ENCODE measurements around the gene CHST3.
"Not testable (repeated sequence)": the region's sequence is repeated elsewhere in the genome, so short reads cannot be mapped to it uniquely, and the experiment has no call there.

Gene CHST3

DNA sequence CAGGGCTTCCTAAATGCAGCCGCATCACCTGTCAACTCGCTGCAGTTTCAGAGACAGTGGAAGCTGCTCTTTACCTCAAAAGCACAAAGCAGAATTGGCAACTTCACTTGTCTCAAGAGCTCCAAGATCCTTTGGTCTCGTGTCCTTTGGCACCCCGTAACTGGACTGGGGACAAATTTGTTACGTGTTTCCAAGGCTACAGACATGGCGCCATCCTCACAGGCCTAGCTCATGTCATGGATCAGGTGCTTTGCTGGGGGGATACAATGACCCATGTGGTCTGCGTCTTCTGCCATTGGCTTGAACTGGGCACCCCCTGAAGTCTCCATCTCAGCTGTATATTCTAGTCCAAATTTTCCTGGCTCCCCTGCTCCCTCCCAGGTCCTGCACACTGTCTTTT, 48.6 kb downstream of the CHST3 start:
- DNase-seq, result no peak

DNA sequence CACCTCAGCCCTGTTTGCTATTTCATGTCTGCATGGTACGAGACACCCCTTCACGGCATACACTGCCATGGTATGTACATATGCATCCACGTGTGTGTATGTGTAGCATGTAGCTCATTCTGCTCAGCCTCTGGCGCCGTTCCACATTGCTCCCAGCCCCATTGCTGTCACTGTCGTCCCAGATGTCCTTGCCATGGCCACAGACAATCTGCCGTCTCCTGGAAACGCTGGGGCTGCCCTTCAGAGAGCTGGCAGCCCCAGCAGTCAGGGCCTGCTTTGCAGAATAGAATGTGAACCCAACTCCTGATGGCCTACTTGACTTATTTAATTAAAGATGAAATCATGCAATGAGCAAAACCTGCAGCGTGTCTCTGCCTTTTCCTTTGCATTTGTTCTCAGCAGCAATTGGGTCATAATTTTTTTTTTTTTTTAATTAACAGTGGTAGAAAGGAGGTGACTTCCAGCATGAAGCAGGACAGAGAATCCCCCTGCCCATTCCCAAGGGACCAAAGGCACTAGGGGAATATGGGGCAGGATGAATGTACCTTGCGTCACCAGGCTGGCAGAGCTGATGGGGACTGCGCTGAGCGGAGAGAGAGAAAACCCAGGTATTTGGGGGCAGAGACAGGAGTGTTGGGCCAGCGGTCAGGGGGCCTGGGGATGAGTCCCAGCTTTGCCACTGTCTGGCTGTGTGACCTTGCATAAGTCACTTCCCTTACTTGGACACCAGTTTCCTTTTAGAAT, 49.2 kb downstream of the CHST3 start:
- no peak for DNase-seq

DNA sequence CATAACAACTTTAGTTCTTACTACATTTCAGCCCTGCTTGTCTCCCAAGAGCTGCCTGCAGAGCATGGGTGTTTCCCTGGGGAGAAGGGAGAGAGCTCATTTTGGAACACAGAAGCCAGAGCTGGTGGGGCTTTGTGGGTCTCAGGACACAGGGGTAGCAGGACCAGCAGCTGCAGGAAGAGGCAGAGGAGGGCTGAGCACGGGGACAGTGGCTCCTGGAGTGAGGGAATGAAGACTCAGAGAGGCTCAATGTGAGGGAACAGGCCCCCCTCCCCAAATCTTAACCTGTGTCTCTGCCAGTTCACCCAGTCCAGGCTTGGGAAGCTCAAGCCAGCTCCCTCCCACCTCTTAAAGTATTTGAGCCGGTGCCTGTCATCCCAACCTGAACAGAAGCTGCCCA, 50.0 kb downstream of the CHST3 start:
- no peak for DNase-seq

DNA sequence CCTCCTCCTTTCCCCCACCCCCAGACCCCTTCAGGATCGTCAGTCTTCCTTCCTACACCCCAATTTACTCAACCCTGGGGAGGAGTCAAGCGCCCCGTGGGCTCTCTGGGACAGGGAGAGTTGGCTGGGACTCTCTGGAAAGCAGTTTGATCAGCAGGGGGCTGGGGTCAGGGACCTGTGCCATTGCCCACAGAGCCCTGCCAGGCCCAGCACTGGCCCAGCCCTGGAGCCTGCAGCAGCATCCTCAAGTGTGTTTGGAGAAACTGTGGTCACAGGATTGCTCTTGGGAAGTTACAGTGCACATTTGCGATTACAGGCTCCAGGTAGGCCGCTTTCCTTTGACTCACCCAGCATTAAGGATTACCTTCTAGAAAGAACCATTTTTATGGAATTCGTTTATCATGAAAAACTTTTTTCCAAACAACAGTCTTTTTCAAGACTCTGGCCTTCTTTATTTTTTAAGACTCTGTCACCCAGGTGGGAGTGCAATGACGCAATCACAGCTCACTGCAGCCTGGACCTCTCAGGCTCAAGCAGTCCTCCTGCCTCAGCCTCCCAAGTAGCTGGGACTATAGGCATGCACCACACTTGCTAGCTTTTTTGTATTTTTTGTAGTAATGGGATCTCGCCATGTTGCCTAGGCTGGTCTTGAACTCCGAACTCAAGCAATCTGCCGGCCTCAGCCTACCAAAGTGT, 50.7 kb downstream of the CHST3 start:
- DNase-seq, result no peak

DNA sequence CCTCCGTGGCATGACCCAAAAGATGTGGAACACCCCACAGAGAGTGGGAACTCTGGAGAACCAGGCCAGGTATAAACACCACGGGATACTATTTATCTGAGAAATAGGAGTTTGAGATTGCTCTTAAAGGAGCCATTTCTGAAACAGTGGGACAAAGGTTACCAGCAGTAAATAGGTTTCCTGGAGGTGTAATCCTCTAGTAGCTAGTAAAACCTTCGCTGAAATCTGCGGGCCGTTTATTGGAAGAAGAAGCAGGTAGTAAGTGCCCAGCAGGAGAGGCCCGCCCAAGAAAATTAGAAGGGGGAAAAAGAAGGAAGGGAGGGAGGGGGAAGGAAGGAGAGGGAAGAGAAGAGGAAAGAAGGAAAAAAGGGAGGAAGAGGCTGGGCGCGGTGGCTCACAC, 51.6 kb downstream of the CHST3 start:
- no peak for DNase-seq

DNA sequence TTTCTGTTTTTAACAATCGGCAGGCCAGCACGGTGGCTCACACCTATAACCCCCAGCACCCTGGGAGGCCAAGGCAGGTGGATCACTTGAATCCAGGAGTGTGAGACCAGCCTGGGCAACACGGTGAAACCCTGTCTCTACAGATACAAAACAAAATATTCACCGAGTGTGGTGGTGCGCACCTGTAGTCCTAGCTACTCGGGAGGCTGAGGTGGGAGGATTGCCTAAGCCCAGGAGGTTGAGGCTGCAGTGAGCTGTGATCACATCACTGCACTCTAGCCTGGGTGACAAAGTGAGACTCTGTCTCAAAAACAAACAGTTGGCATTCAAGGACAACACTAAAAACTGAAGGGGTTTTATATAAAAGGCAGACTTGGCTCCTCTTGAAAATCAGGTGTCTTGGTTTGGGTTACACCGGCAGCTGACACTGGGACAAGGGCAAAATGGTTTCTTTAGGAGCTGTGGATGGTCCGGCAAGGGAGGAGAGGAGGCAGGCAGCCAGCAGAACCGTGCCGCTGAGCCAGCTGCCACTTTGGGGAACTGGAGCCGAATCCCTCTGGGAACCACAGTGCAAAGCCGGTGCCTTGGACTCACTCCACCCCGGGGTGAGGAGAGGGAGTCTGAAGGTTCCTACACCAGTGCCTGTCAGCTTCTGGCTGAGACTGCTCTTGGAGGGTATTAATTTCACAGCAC, 52.6 kb downstream of the CHST3 start:
- no peak for DNase-seq

DNA sequence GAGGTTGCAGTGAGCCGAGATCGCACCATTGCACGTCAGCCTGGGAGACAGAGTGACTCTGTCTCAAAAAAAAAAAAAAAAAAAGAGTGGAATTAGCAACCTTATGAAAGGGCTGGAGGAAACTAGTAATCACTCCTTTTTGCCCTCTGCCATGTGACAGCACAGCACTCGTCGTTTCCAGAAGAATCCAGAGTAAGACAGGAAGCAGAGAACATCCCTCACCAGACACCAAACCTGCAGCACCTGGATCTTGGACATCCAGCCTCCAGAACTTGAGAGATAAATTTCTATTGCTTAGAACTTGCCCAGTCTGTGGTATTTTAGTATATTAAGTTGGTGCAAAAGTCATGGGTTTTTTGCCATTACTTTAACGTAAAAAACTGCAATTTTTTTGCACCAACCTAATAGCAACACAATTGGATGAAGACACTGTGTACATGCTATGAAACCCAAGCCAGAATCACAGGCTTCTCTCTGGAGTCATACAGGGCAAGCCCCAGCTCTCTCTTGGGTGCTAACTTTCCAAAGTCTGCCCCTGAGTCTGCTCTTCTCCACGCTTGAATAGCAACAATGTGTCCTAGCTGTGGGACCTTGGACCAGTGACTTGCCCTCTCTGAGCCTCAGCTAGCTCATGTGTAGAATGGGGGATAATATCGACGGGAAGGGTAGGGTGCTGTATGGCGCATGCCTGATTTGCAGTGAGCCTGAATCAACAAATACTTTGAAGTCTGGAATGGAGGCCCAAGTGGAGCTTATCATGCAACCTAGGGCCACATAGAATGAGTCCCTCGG, 55.1 kb downstream of the CHST3 start:
- no peak for DNase-seq

DNA sequence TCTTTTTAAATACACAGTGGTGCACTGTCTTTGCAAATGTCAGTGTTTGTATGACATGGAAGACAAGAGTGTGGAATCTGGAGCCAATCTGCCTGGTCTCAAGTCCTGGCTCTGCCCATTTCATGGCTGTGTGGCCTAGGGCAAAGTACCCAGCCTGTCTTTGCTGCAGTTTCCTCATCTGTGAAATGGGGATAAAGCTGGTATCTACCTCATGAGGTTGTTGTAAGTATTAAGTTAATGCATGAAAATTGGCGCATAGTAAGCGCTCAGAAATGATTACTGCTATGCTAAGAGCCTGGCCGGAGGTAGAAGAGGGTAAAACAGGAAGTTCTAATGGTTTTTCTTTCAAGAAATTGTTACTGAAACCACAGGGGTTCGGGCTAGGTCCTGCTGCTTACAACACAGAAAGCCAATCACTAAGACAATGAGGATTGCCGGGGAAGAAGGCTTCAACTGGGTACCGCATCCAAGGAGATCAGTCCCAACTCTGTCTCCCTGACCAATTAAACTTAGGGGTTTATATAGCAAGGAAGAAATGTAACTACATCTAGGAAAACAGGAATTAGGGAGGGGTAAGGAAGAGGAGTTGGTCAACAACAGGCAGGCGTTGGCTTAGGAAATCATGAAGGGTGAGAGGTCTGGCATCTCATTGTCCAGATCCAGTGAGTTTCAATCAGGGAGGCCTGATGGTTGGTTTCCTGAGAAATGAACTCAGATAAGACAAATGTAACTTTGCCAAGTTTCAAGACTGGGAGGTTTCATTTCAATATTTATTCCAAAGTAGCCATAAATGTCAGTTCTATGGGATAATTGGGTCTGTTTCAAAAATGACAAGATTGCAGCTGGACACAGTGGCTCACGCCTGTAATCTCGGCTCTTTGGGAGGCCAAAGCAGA, 57.0 kb downstream of the CHST3 start:
- DNase-seq, result no peak

DNA sequence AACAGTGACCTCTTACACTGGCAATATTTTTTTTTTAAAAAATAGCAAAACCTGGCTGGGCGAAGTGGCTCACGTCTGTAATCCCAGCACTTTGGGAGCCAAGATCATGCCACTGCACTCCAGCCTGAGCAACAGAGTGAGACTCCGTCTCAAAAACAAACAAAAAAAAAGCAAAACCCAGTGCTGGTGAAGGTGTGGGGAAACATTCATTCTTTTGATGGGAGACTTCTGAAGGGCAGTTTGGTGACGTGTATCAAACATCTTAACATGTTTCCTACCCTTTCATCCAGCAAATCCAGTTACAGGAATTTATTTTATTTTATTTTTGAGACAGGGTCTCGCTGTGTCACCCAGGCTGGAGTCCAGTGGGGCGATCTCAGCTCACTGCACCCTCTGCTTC, 58.0 kb downstream of the CHST3 start:
- DNase-seq, result no peak

DNA sequence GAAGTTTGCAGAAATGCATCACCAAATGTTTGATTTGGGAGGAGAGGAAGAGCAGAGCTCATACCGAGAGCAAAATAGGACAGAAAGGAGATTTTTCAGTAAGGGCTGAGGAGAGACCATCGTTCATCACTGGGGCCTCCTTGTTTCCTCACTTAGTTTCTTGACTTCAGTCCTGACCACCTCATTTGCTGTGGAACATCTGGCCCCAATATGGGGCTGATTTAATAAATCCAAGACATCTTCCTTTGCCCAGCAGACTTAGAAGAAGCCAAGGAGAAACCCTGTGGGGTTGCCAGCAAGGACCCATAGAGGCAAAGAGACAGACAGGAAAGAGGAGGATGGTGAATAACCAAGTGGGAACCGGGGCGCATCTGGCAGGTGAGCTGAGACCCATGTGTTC, 60.4 kb downstream of the CHST3 start:
- DNase-seq, result no peak

DNA sequence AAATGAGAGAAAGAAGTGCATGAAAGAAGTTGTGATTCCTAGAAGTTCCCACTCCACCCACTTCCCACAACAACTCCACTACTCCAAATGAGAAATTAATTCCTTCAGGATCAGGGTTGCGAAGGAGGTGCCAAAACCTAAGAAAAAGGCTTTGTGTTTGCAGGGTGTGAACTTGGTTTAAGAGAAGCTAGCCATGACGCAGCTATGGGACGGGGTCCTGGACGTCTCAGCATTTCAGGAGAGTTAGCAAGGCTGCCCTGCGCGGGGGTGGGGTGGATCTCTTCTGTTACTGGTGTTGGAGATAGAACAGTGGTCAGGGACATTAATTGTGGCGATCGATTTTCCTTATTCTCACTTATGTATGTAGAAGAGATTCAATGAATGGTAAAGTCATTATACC, 61.2 kb downstream of the CHST3 start:
- no peak for DNase-seq

DNA sequence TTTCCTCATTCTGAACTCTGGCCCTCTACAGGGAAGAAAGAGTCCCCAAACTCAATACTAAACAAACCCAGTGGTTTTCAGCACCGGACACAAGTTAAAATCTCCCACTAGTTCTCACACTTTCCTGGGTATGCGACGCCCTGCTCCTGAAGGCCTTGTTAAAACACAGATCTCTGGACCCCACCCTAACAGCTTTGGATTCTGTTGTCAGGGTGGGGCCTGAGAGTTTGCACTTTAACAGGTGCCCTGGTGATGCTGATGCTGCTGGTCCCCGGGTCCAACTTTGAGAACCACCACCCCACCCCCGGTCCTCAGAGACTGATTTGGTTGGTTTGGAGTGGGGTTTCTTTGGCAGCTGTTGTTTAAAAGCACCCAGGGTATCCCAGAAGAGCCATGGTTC, 61.6 kb downstream of the CHST3 start:
- no peak for DNase-seq

DNA sequence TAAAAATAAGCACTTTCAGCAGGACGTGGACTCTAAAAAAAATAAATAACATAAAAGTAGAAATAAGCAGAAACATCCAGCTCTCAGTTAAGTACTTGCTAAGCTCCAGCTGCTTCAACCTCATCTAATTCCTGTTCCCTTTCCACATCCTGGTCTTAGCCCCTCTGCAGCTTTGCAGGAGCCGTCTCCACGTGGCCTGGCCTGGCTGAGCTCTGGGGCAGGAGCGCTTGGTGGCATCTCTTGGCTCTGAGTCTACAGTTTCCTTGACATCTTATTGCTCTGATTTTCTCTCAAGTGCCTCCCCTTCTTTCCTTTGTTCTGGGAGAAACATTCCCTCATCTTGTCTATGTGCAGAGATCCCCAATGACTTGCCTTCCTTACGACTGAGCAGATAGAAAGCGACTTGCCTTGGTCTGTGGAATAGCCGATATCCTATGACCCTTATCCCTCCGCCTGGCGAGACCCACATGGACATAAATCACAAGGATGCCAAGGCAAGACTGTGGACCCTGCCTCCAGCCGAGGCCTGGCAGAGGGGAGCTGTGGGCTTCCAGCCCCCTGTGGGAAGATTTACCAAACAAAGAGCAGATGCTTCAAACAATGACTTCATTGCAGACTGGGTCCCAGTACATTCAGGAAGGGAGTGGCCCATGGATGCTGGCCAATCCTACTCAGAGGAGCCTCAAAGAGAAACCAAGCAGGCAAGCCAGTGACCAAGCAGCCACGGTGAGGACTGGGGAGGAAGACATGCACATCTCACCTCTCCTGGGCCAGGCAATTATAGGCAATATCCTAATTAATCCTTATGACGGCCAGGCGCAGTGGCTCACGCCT, 62.3 kb downstream of the CHST3 start:
- no peak for DNase-seq

DNA sequence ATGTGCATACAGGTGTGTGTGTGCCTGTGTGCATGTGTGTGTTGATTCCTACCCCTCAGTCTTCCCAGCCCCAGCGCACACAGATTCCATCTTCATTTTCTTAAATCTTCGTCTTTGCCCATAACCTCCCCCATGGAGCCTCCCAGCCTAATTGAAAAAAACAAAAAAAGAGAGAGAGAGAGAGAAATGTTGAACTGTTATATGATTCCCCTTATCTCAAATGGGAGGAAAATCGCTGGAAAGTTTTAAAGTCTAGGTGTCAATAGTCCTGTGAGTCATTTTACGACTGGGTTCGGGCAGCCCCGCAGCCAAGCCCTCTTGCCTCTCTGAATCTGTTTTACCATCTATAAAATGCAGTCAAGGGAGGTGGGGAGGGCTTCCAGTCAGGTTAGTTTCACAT, 63.3 kb downstream of the CHST3 start:
- no peak for DNase-seq

DNA sequence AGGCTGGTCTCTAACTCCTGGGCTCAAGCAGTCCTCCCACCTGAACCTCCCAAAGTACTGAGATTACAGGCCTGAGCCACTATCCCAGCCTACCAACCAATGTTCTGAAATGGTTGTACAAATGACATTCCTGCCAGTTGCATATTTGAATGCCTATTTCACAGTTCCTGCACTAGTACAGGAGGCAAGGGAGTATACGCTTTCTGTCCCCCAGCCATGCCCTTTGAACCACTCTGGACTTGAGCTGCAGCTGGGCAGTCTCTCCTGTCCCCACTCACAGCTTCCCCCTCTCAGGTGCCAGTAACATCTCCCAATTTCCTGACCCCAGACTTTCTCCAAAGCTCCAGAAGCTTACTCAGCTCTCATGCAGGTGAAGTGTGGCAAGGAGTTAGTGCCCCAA, 65.2 kb downstream of the CHST3 start:
- DNase-seq, result no peak

DNA sequence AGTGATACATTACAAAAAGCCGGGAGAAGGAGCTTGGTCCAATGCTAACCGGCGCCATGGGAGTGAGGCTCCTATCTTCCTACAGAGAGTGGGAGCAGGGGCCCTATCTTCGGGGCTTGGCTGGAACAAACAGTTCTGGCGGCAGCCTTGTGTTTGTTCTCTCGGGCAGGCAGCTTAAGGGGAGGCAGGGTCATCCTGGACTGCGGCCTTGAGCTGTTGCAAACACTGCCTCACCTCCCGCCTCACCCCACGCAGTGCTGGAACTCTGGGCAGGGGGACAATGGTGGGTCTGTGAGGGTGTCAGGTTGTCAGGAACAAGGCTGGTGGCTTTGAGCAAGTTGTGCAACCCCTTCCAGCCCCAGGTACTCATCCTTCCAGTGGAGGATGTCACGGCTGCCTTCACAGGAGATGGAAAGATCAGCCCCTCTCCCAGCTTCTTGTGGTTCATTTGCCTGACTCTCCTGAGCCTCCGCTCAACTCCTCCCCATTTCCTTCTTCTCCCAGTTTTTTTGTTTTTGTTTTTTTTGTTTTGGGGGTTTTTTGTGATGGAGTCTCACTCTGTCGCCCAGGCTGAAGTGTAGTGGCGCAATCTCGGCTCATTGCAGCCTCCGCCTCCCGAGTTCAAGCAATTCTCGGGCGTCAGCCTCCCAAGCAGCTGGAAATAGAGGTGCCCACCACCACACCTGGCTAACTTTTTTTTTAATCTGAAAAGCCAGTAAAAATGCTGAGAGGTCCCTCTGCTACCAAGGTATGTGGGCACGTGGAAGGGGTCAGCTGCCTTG, 66.8 kb downstream of the CHST3 start:
- no peak for DNase-seq

DNA sequence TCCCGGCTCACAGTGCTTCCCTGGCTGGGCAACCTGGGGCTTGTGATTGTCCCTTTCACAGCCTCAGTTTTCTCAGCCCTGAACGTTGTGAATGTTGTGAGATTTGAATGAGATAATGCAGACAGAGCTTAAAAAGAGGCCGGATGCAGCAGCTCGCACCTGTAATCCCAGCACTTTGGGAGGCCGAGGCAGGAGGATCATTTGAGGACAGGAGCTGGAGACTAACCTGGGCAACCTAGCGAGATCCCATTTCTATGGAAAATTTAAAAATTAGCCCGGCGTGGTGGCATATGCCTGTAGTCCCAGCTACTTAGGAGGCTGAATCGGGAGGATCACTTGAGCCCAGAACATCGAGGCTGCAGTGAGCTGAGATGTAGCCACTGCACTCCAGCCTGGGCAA, 67.5 kb downstream of the CHST3 start:
- no peak for DNase-seq

DNA sequence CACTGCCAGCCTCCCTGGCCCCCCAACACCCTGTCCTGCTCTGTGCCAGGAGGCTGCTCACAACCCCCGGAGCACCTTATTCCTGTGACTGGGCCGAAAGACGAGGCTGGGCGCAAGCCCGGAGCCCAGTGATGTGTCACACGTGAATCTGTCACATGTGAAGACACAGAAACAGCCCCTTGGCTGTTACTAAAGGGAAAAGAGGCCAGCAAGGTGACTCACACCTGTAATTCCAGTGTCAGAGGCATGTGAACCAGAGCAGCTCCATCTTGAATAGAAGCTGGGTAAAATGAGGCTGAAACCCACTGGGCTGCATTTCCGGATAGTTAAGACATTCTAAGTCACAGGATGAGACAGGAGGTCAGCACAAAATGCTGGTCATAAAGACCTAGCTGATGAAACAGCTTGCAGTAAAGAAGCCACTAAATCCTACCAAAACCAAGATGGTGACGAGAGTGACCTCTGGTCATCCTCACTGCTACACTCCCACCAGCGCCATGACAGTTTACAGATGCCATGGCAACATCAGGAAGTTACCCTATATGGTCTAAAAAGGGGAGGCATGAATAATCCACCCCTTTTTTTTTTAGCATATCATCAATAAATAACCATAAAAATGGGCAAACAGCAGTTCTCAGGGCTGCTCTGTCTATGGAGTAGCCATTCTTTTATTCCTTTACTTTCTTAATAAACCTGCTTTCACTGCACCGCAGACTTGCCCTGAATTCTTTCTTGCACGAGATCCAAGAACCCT, 68.4 kb downstream of the CHST3 start:
- DNase-seq, result not testable (repeated sequence)

DNA sequence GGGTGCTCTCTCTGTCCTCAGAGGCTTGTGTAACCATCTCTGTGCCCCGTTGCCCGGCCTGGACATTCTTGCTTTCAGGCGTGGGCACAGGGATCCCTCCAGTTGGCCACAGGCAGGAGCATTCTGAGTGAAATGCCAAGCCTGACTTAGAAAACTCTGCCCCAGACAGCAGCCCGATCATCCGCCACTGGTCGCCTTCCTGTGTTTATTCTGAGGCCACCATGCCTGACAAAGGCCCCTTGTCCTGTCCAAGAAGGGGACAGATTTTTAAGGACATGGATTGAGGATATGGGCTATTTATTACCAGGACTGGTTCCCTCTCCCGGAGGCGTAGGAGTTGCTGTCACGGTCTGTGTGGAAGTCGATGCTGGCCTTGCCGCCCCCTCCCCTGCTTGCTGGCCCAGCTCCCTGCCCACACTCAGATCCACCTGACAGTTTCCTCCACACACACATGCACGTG, 69.9 kb downstream of the CHST3 start:
- no peak for DNase-seq

DNA sequence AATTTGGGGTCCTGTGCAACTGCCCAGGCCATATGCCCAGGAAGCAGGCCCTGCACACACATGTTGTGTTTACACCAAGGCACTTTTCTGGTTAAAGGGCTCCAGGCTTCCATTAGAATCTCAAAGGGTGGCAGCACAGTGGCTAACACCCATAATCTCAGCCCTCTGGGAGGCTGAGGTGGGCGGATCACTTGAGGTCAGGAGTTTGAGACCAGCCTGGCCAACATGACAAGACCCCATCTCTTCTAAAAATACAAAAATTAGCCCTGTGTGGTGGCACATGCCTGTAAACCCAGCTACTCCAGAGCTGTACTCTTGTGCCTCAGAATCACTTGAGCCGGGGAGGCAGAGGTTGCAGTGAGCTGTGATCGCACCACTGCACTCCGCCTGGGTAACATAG, 70.6 kb downstream of the CHST3 start:
- no peak for DNase-seq

All from activated T-cell treated with anti-CD3 and anti-CD28 coated beads, Interleukin-2, amount 50 U/mL, for 48 hours (primary cell).